Keratinocyte (primary cell): Measurements from ENCODE around the gene PIN1. TPM values are rescaled to one million over a fixed set of nuclear protein-coding genes. Genes with fewer than 3 reads are reported as not detected.

Source experiments
- DNase-seq: peaks from one replicate; pipeline ENCODE4 v3.0.0-alpha.2; 2011; ENCODE audit warnings: low read depth, missing footprints, low spot score
- FAIRE-seq: peaks from 2 replicates; lab custom pipeline; 2011; peaks lifted over from hg19 to GRCh38; lab: Jason Lieb, UNC
- H2AFZ ChIP-seq: 2 replicates; pipeline ENCODE4 v1.6.0; 2012; ENCODE audit warnings: low read length, control low read depth, inconsistent platforms; ENCODE audit not compliant: control insufficient read depth
- H3K27ac ChIP-seq: 2 replicates; pipeline ENCODE4 v1.5.1; 2011; ENCODE audit warnings: low read length; ENCODE audit not compliant: control insufficient read depth, insufficient read depth
- H3K27me3 ChIP-seq: 3 replicates; pipeline ENCODE4 v1.6.0; 2011; ENCODE audit warnings: low read length; ENCODE audit not compliant: control insufficient read depth, insufficient read depth; ENCODE audit errors: extremely low read depth
- H3K36me3 ChIP-seq, 2 experiments: 2 replicates in 1 of 2; 3 replicates in 1 of 2; pipeline ENCODE4 v1.5.1; 2011; ENCODE audit warnings: low read length in 2 of 2, mild to moderate bottlenecking in 1 of 2; ENCODE audit not compliant: control insufficient read depth in 2 of 2, insufficient read depth in 2 of 2; ENCODE audit errors: extremely low read depth in 1 of 2
- H3K4me1 ChIP-seq: 3 replicates; pipeline ENCODE4 v1.5.1; 2011; ENCODE audit warnings: low read length; ENCODE audit not compliant: control insufficient read depth, insufficient read depth; ENCODE audit errors: extremely low read depth
- H3K4me2 ChIP-seq: 3 replicates; pipeline ENCODE4 v1.6.0; 2011; ENCODE audit warnings: low read depth, low read length; ENCODE audit not compliant: control insufficient read depth, insufficient read depth; ENCODE audit errors: extremely low read depth
- H3K4me3 ChIP-seq, 3 experiments: fragments of 200-600 bp in 1 of 3; sonication (generic) in 1 of 3; 2 replicates in 2 of 3; 3 replicates in 1 of 3; pipeline ENCODE4 v1.5.1; 2011 to 2016; ENCODE audit warnings: low read length in 3 of 3, mild to moderate bottlenecking in 3 of 3, control low read depth in 2 of 3, inconsistent platforms in 1 of 3, low read depth in 1 of 3, mixed read lengths in 1 of 3, mixed run types in 1 of 3, moderate library complexity in 1 of 3; ENCODE audit not compliant: control insufficient read depth in 2 of 3, insufficient read depth in 2 of 3; ENCODE audit errors: extremely low read depth in 1 of 3
- H3K79me2 ChIP-seq: 2 replicates; pipeline ENCODE4 v1.6.0; 2012; ENCODE audit warnings: low read length; ENCODE audit not compliant: control insufficient read depth, insufficient read depth
- H3K9ac ChIP-seq: 3 replicates; pipeline ENCODE4 v1.6.0; 2011; ENCODE audit warnings: low read length; ENCODE audit not compliant: control insufficient read depth, insufficient read depth; ENCODE audit errors: extremely low read depth
- H3K9me1 ChIP-seq: 3 replicates; pipeline ENCODE4 v1.6.0; 2011; ENCODE audit warnings: low read length; ENCODE audit not compliant: control insufficient read depth, insufficient read depth; ENCODE audit errors: extremely low read depth
- H3K9me3 ChIP-seq: 2 replicates; pipeline ENCODE4 v1.5.1; 2012; ENCODE audit warnings: low read depth, low read length; ENCODE audit not compliant: control insufficient read depth
- H4K20me1 ChIP-seq: 3 replicates; pipeline ENCODE4 v1.6.0; 2011; ENCODE audit warnings: low read length; ENCODE audit not compliant: control insufficient read depth, insufficient read depth; ENCODE audit errors: extremely low read depth
- EZH2 ChIP-seq: IDR thresholded peaks from one replicate; pipeline ENCODE4 v1.6.1; 2012; ENCODE audit warnings: inconsistent platforms, mild to moderate bottlenecking, low read length, moderate library complexity
- dilution Hi-C: fragments of 300-500 bp; cut with MboI; formaldehyde crosslinking; loops from one replicate; pipeline ENCODE4 v1.7.0; 2020; ENCODE audit warnings: low sequenced_read_pairs; ENCODE audit not compliant: extremely low pct_ligation_motif_present
- polyA plus RNA-seq, 5 experiments: library from polyadenylated mRNA; depleted of rRNA in 3 of 5; stranded (reverse) in 3 of 5; stranded (forward) in 1 of 5; unstranded in 1 of 5; fragments of >200 nt; gene quantifications; 1 replicate in 1 of 5; 2 replicates in 3 of 5; 3 replicates in 1 of 5; pipeline versions ENCODE4 v1.2.1 to v1.2.3, GENCODE V29; 2011 to 2012; ENCODE audit warnings: missing spikeins in 2 of 5, low read depth in 1 of 5, low replicate concordance in 1 of 5
- TF ChIP-seq, protein P1 (sequence below), 3 experiments: IDR thresholded peaks in 1 of 3; conservative IDR thresholded peaks in 1 of 3; optimal IDR thresholded peaks in 1 of 3; 2 replicates in 2 of 3; 3 replicates in 1 of 3; pipeline versions ENCODE3 to v1.5.1; 2011; ENCODE audit warnings: low read length in 3 of 3, mild to moderate bottlenecking in 3 of 3, moderate library complexity in 2 of 3, control low read depth in 1 of 3, inconsistent platforms in 1 of 3; ENCODE audit not compliant: insufficient read depth in 2 of 3; ENCODE audit errors: extremely low read depth in 1 of 3

The PIN1 gene
- polyA plus RNA-seq, 1 donor (not counting 4 experiments of a cell fraction or from before 2014, with no cell fraction given): 39.8 TPM

DNA sequence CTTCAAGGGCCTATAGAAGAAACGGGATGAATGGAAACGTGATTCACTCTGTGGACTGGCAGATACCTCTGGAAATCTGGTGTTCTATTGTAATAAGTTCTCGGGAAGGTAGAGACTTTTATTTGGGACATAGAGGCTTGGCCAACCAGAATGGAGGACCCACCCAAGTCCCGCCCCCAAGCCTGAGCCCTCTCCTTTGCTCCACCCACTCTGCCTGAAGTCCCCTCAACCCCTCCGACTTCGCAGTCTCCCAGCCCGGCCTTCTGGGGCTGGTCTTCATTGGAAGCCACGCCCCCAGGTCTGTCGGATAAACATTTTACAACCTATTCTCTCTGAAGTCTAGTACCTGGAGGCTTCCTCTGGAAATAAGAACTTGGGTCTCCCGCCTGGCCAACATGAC, 33.1 kb upstream of the PIN1 start:
- Histone ChIP-seq H3K27me3 (no peaks in the 10 kb centered on the region), H3K4me2 (no peak overlapping the region), H3K4me1 (peaks cover 9% of the 10 kb centered on the region), H3K9me1 (no peaks in the 10 kb centered on the region), H3K9me3 (no peaks in the 10 kb centered on the region), H3K36me3 (peaks cover 0 to 7% of the 10 kb centered on the region in 2 experiments), H4K20me1 (no peaks in the 10 kb centered on the region), H3K4me3 (no peak overlapping the region), H3K27ac (no peak overlapping the region), H3K79me2 (no peaks in the 10 kb centered on the region), H3K9ac (no peak overlapping the region), H2AFZ (no peak overlapping the region)
- dilution Hi-C loops: no loop called here
- TF ChIP-seq, protein P1, sequence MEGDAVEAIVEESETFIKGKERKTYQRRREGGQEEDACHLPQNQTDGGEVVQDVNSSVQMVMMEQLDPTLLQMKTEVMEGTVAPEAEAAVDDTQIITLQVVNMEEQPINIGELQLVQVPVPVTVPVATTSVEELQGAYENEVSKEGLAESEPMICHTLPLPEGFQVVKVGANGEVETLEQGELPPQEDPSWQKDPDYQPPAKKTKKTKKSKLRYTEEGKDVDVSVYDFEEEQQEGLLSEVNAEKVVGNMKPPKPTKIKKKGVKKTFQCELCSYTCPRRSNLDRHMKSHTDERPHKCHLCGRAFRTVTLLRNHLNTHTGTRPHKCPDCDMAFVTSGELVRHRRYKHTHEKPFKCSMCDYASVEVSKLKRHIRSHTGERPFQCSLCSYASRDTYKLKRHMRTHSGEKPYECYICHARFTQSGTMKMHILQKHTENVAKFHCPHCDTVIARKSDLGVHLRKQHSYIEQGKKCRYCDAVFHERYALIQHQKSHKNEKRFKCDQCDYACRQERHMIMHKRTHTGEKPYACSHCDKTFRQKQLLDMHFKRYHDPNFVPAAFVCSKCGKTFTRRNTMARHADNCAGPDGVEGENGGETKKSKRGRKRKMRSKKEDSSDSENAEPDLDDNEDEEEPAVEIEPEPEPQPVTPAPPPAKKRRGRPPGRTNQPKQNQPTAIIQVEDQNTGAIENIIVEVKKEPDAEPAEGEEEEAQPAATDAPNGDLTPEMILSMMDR (optimal IDR thresholded peaks at IDR 0.05 in 1 of 3, IDR thresholded peaks at IDR 0.05 in 1 of 3, conservative IDR thresholded peaks at IDR 0.05 in 1 of 3; ENCODE audit: extremely low read depth in 1 of 3, insufficient read depth in 2 of 3, low read length in 3 of 3): no peak
- no peak for TF ChIP-seq EZH2
- FAIRE-seq: no peak
- DNase-seq: no peak

DNA sequence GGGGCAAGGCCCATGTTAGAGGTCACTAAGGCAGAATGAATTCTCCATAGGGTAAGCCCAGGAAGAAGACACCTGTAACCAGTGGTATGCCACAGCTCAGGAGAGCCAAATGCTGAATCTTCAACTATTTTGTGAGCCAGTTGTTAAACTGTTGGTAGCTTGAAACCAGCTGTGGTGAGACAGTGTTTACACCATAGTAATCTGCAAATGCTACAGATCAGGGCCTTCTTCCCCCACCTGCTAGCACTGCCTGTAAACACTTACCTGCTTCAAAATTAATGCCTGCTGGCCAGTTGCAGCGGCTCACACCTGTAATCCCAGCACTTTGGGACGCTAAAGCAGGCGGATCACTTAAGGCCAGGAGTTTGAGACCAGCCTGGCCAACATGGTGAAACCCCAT, 28.3 kb upstream of the PIN1 start:
- H2AFZ ChIP-seq: no peak overlapping the region
- no peak overlapping the region for H3K4me3 ChIP-seq
- H3K9me1 ChIP-seq: no peaks in the 10 kb centered on the region
- TF ChIP-seq, protein P1 (optimal IDR thresholded peaks at IDR 0.05 in 1 of 3, IDR thresholded peaks at IDR 0.05 in 1 of 3, conservative IDR thresholded peaks at IDR 0.05 in 1 of 3; ENCODE audit: extremely low read depth in 1 of 3, insufficient read depth in 2 of 3, low read length in 3 of 3): no peak
- no peak for TF ChIP-seq EZH2
- dilution Hi-C loops: no loop called here
- H3K4me1 ChIP-seq: no peaks in the 10 kb centered on the region
- H3K9ac ChIP-seq: no peak overlapping the region
- H3K27me3 ChIP-seq: no peaks in the 10 kb centered on the region
- H3K4me2 ChIP-seq: no peak overlapping the region
- peaks cover 18 to 25% of the 10 kb centered on the region in 2 experiments for H3K36me3 ChIP-seq
- H3K9me3 ChIP-seq: no peaks in the 10 kb centered on the region
- no peak for FAIRE-seq
- DNase-seq: no peak
- H4K20me1 ChIP-seq: no peaks in the 10 kb centered on the region
- H3K79me2 ChIP-seq: no peaks in the 10 kb centered on the region
- no peak overlapping the region for H3K27ac ChIP-seq
